Mesendoderm (in vitro differentiated cells): ENCODE data around the gene SLCO6A1.
A peak's percentile ranks its signal among the peaks of the same experiment; 100 is the strongest.

Experiments used
- DNase-seq: peaks from one replicate; pipeline ENCODE4 v3.0.0; 2013
- H2AK5ac ChIP-seq: 2 replicates; pipeline ENCODE4 v1.6.1; 2013; ENCODE audit warnings: low read length, inconsistent platforms
- H2BK120ac ChIP-seq: 2 replicates; pipeline ENCODE4 v1.6.1; 2013; ENCODE audit warnings: low read depth, mild to moderate bottlenecking, low read length, moderate library complexity, mixed read lengths
- H2BK15ac ChIP-seq: replicated peaks from 2 replicates; pipeline ENCODE4 v1.6.1; 2013; ENCODE audit warnings: low read depth, mild to moderate bottlenecking, moderate library complexity
- H2BK5ac ChIP-seq: 2 replicates; pipeline ENCODE4 v1.6.1; 2013; ENCODE audit warnings: low read length, inconsistent platforms
- H3K18ac ChIP-seq: 2 replicates; pipeline ENCODE4 v1.6.1; 2013; ENCODE audit warnings: mild to moderate bottlenecking, low read length, mixed read lengths
- H3K23ac ChIP-seq: one replicate; pipeline ENCODE4 v1.6.1; 2013; ENCODE audit warnings: low read length
- H3K27ac ChIP-seq: 2 replicates; pipeline ENCODE4 v1.5.1; 2013; ENCODE audit warnings: low read depth, mild to moderate bottlenecking, inconsistent platforms, low read length, moderate library complexity
- H3K27me3 ChIP-seq: 2 replicates; pipeline ENCODE4 v1.6.1; 2013; ENCODE audit warnings: low read length, control low read depth, mild to moderate bottlenecking, inconsistent platforms; ENCODE audit not compliant: insufficient read depth, poor library complexity
- H3K36me3 ChIP-seq: 2 replicates; pipeline ENCODE4 v1.6.1; 2013; ENCODE audit warnings: low read length, inconsistent platforms; ENCODE audit not compliant: control insufficient read depth, insufficient read depth
- H3K4ac ChIP-seq: one replicate; pipeline ENCODE4 v1.6.1; 2013; ENCODE audit warnings: low read depth, mild to moderate bottlenecking, low read length, moderate library complexity
- H3K4me1 ChIP-seq: 2 replicates; pipeline ENCODE4 v1.6.1; 2013; ENCODE audit warnings: low read depth, low read length, inconsistent platforms; ENCODE audit not compliant: control insufficient read depth
- H3K4me2 ChIP-seq: 2 replicates; pipeline ENCODE4 v1.6.1; 2013; ENCODE audit warnings: low read length
- H3K4me3 ChIP-seq: 2 replicates; pipeline ENCODE4 v1.5.1; 2013; ENCODE audit warnings: mild to moderate bottlenecking, low read length
- H3K56ac ChIP-seq: one replicate; pipeline ENCODE4 v1.6.1; 2013; ENCODE audit warnings: low read length
- H3K79me1 ChIP-seq: 2 replicates; pipeline ENCODE4 v1.6.1; 2013; ENCODE audit warnings: low read length, inconsistent platforms
- H3K79me2 ChIP-seq: 2 replicates; pipeline ENCODE4 v1.6.1; 2013; ENCODE audit warnings: mild to moderate bottlenecking, low read length; ENCODE audit not compliant: control insufficient read depth, insufficient read depth
- H3K9ac ChIP-seq: 2 replicates; pipeline ENCODE4 v1.6.1; 2013; ENCODE audit warnings: low read length, inconsistent platforms
- H4K5ac ChIP-seq: one replicate; pipeline ENCODE4 v1.6.1; 2013; ENCODE audit warnings: low read length
- H4K8ac ChIP-seq: one replicate; pipeline ENCODE4 v1.6.1; 2013; ENCODE audit warnings: low read depth, mild to moderate bottlenecking, control low read depth, low read length, moderate library complexity
- WGBS: extraction: QIAGEN DNeasy Blood & Tissue Kit; methylation state at CpG from one replicate; pipeline ENCODE4 v1.1.7; 2013; ENCODE audit warnings: low lambda C conversion rate, missing lambda C conversion rate; ENCODE audit not compliant: insufficient coverage; ENCODE audit errors: extremely low coverage; 5-methylcytosine and 5-hydroxymethylcytosine counted together

Gene SLCO6A1

GRCh38 chr5:102539562-102539961, 40.8 kb upstream of the SLCO6A1 start:
- Histone ChIP-seq H3K36me3 (no peaks in the 10 kb centered on the region), H3K79me1 (no peaks in the 10 kb centered on the region), H2AK5ac (no peak overlapping the region), H3K4me1 (no peaks in the 10 kb centered on the region), H3K4me2 (no peak overlapping the region), H2BK15ac (no peak overlapping the region), H3K23ac (no peak overlapping the region), H2BK120ac (no peak overlapping the region), H4K8ac (no peak overlapping the region), H2BK5ac (no peak overlapping the region), H4K5ac (no peak overlapping the region), H3K27me3 (no peaks in the 10 kb centered on the region), H3K4me3 (no peak overlapping the region), H3K56ac (no peak overlapping the region), H3K9ac (no peak overlapping the region), H3K79me2 (no peaks in the 10 kb centered on the region), H3K18ac (no peak overlapping the region), H3K27ac (no peak overlapping the region), H3K4ac (no peak overlapping the region)
- DNase-seq = no peak
- WGBS = no CpG with 5 or more reads among the region's 1 CpG

GRCh38 chr5:102537011-102537410, 38.2 kb upstream of the SLCO6A1 start:
- Histone ChIP-seq H3K79me2 (no peaks in the 10 kb centered on the region), H2BK15ac (no peak overlapping the region), H2BK120ac (no peak overlapping the region), H3K4me2 (no peak overlapping the region), H3K56ac (no peak overlapping the region), H3K27ac (no peak overlapping the region), H3K18ac (no peak overlapping the region), H3K4me3 (no peak overlapping the region), H2AK5ac (no peak overlapping the region), H4K8ac (no peak overlapping the region), H4K5ac (no peak overlapping the region), H3K4ac (no peak overlapping the region), H3K23ac (no peak overlapping the region), H3K36me3 (no peaks in the 10 kb centered on the region), H3K27me3 (no peaks in the 10 kb centered on the region), H3K79me1 (no peaks in the 10 kb centered on the region), H3K4me1 (no peaks in the 10 kb centered on the region), H3K9ac (no peak overlapping the region), H2BK5ac (no peak overlapping the region)
- WGBS = no CpG with 5 or more reads among the region's 1 CpG
- DNase-seq = peak; percentile 25

GRCh38 chr5:102536323-102536928, 37.6 kb upstream of the SLCO6A1 start:
- no peak overlapping the region for H3K4me2 ChIP-seq
- H2BK15ac ChIP-seq = no peak overlapping the region
- H3K27ac ChIP-seq = no peak overlapping the region
- H3K9ac ChIP-seq = no peak overlapping the region
- no peak overlapping the region for H4K8ac ChIP-seq
- H3K79me2 ChIP-seq = no peaks in the 10 kb centered on the region
- H3K4ac ChIP-seq = no peak overlapping the region
- H2BK120ac ChIP-seq = no peak overlapping the region
- H3K23ac ChIP-seq = no peak overlapping the region
- H3K79me1 ChIP-seq = no peaks in the 10 kb centered on the region
- no peak overlapping the region for H3K18ac ChIP-seq
- DNase-seq = no peak
- no peaks in the 10 kb centered on the region for H3K27me3 ChIP-seq
- no peak overlapping the region for H2BK5ac ChIP-seq
- H3K4me1 ChIP-seq = no peaks in the 10 kb centered on the region
- H3K4me3 ChIP-seq = no peak overlapping the region
- H4K5ac ChIP-seq = no peak overlapping the region
- no peak overlapping the region for H2AK5ac ChIP-seq
- no peak overlapping the region for H3K56ac ChIP-seq
- H3K36me3 ChIP-seq = no peaks in the 10 kb centered on the region

- no peak for DNase-seq
- H3K4me1 ChIP-seq = no peaks in the 10 kb centered on the region
- H3K23ac ChIP-seq = no peak overlapping the region
- H3K36me3 ChIP-seq = no peaks in the 10 kb centered on the region
- H2BK5ac ChIP-seq = no peak overlapping the region
- no peak overlapping the region for H3K4me2 ChIP-seq
- H2AK5ac ChIP-seq = no peak overlapping the region
- H3K27me3 ChIP-seq = no peaks in the 10 kb centered on the region
- no peaks in the 10 kb centered on the region for H3K79me2 ChIP-seq
- H3K79me1 ChIP-seq = no peaks in the 10 kb centered on the region
- H4K8ac ChIP-seq = no peak overlapping the region
- H3K56ac ChIP-seq = no peak overlapping the region
- H3K18ac ChIP-seq = no peak overlapping the region
- no peak overlapping the region for H2BK120ac ChIP-seq
- H4K5ac ChIP-seq = no peak overlapping the region
- no peak overlapping the region for H3K9ac ChIP-seq
- H3K27ac ChIP-seq = no peak overlapping the region
- no peak overlapping the region for H3K4me3 ChIP-seq
- H2BK15ac ChIP-seq = no peak overlapping the region
- WGBS = no CpG with 5 or more reads among the region's 4 CpGs
- H3K4ac ChIP-seq = no peak overlapping the region
These were observed 33.3 kb upstream of the SLCO6A1 start for GRCh38 chr5:102532123-102532522.

GRCh38 chr5:102531506-102531905, 32.7 kb upstream of the SLCO6A1 start:
- no CpG with 5 or more reads among the region's 1 CpG for WGBS
- Histone ChIP-seq H3K79me1 (no peaks in the 10 kb centered on the region), H3K9ac (no peak overlapping the region), H3K4me3 (no peak overlapping the region), H2BK120ac (no peak overlapping the region), H3K27me3 (no peaks in the 10 kb centered on the region), H2AK5ac (no peak overlapping the region), H4K5ac (no peak overlapping the region), H3K18ac (no peak overlapping the region), H3K27ac (no peak overlapping the region), H3K56ac (no peak overlapping the region), H3K79me2 (no peaks in the 10 kb centered on the region), H3K4me1 (no peaks in the 10 kb centered on the region), H2BK15ac (no peak overlapping the region), H3K36me3 (no peaks in the 10 kb centered on the region), H2BK5ac (no peak overlapping the region), H3K23ac (no peak overlapping the region), H3K4ac (no peak overlapping the region), H3K4me2 (no peak overlapping the region), H4K8ac (no peak overlapping the region)
- no peak for DNase-seq

- H2BK120ac ChIP-seq = no peak overlapping the region
- no CpG with 5 or more reads among the region's 4 CpGs for WGBS
- H3K4ac ChIP-seq = no peak overlapping the region
These were observed 30.6 kb upstream of the SLCO6A1 start for GRCh38 chr5:102529447-102529846.

More at GRCh38 chr5:102529447-102529846, 30.6 kb upstream of the SLCO6A1 start:
- no peak overlapping the region for H3K56ac ChIP-seq
- H4K8ac ChIP-seq = no peak overlapping the region
- H3K4me3 ChIP-seq = no peak overlapping the region
- no peak overlapping the region for H3K23ac ChIP-seq
- no peak overlapping the region for H3K27ac ChIP-seq
- H4K5ac ChIP-seq = no peak overlapping the region
- no peak overlapping the region for H2BK15ac ChIP-seq
- no peak overlapping the region for H3K18ac ChIP-seq
- no peaks in the 10 kb centered on the region for H3K4me1 ChIP-seq
- H3K79me2 ChIP-seq = no peaks in the 10 kb centered on the region
- no peak overlapping the region for H2BK5ac ChIP-seq
- H3K9ac ChIP-seq = no peak overlapping the region
- no peaks in the 10 kb centered on the region for H3K79me1 ChIP-seq
- no peaks in the 10 kb centered on the region for H3K36me3 ChIP-seq
- H3K4me2 ChIP-seq = no peak overlapping the region
- H2AK5ac ChIP-seq = no peak overlapping the region
- DNase-seq = no peak
- no peaks in the 10 kb centered on the region for H3K27me3 ChIP-seq
